Neural progenitor cell (in vitro differentiated cells): ENCODE measurements around the gene TCEANC2. TPM values are rescaled to one million over a fixed set of nuclear protein-coding genes. Genes with fewer than 3 reads are reported as not detected.
A peak's percentile ranks its signal among the peaks of the same experiment; 100 is the strongest.

ENCODE experiments used
- DNase-seq: peaks from one replicate; pipeline ENCODE4 v3.0.0-alpha.2; 2016; ENCODE audit warnings: low spot score
- H2AFZ ChIP-seq: fragments of 200-600 bp; sonication (generic); replicated peaks from 2 replicates; pipeline ENCODE4 v1.6.1; 2016; ENCODE audit warnings: antibody characterized with exemption
- H3F3A ChIP-seq: fragments of 200-600 bp; sonication (generic); 2 replicates; pipeline ENCODE4 v1.6.1; 2016; ENCODE audit warnings: antibody characterized with exemption, low read depth
- H3K27ac ChIP-seq: fragments of 200-600 bp; sonication (generic); 2 replicates; pipeline ENCODE4 v1.5.1; 2016; ENCODE audit warnings: mild to moderate bottlenecking
- H3K27me3 ChIP-seq: fragments of 200-600 bp; sonication (generic); 2 replicates; pipeline ENCODE4 v1.6.1; 2016; ENCODE audit warnings: mild to moderate bottlenecking, moderate library complexity
- H3K36me3 ChIP-seq: fragments of 200-600 bp; sonication (generic); 2 replicates; pipeline ENCODE4 v1.5.1; 2016
- H3K4me1 ChIP-seq: fragments of 200-600 bp; sonication (generic); 2 replicates; pipeline ENCODE4 v1.6.1; 2016; ENCODE audit warnings: mixed run types
- H3K4me2 ChIP-seq: fragments of 200-600 bp; sonication (generic); 2 replicates; pipeline ENCODE4 v1.6.1; 2016
- H3K4me3 ChIP-seq: fragments of 200-600 bp; sonication (generic); 2 replicates; pipeline ENCODE4 v1.5.1; 2016
- H3K79me2 ChIP-seq: fragments of 200-600 bp; sonication (generic); 2 replicates; pipeline ENCODE4 v1.6.1; 2016; ENCODE audit warnings: low read depth
- H3K9ac ChIP-seq: fragments of 200-600 bp; sonication (generic); 2 replicates; pipeline ENCODE4 v1.6.1; 2016
- H3K9me3 ChIP-seq: fragments of 200-600 bp; sonication (generic); 2 replicates; pipeline ENCODE4 v1.5.1; 2016; ENCODE audit warnings: low read depth
- H4K20me1 ChIP-seq: fragments of 200-600 bp; sonication (generic); 2 replicates; pipeline ENCODE4 v1.6.1; 2016; ENCODE audit warnings: low read depth
- H3K27ac Mint-ChIP-seq: 3 replicates; pipeline ENCODE4 v1.8.0; 2021; ENCODE audit warnings: mixed read lengths
- H3K27me3 Mint-ChIP-seq: 2 replicates; pipeline ENCODE4 v1.8.0; 2022; ENCODE audit warnings: low read depth, mild to moderate bottlenecking, inconsistent platforms, moderate library complexity, mixed read lengths; ENCODE audit not compliant: insufficient read depth
- H3K36me3 Mint-ChIP-seq: 3 replicates; pipeline ENCODE4 v1.8.0; 2021; ENCODE audit warnings: mixed read lengths
- H3K4me1 Mint-ChIP-seq: 3 replicates; pipeline ENCODE4 v1.8.0; 2021; ENCODE audit warnings: mixed read lengths
- H3K4me3 Mint-ChIP-seq: 3 replicates; pipeline ENCODE4 v1.8.0; 2021; ENCODE audit warnings: mild to moderate bottlenecking, moderate library complexity, mixed read lengths
- H3K9me3 Mint-ChIP-seq: 3 replicates; pipeline ENCODE4 v1.8.0; 2020; ENCODE audit warnings: mixed read lengths
- CTCF ChIP-seq: fragments of 200-600 bp; sonication (generic); IDR thresholded peaks from 2 replicates; pipeline ENCODE4 v1.5.1; 2017; ENCODE audit warnings: antibody characterized with exemption, mild to moderate bottlenecking
- EZH2 ChIP-seq: fragments of 200-600 bp; sonication (generic); IDR thresholded peaks from 2 replicates; pipeline ENCODE4 v1.6.1; 2017; ENCODE audit warnings: antibody characterized with exemption, mild to moderate bottlenecking, moderate library complexity
- EZH2phosphoT487 ChIP-seq: fragments of 200-600 bp; sonication (generic); IDR thresholded peaks from 2 replicates; pipeline ENCODE4 v1.6.1; 2017; ENCODE audit warnings: antibody characterized with exemption
- total RNA-seq: library from RNA; depleted of rRNA; stranded (reverse); fragments of >200 nt; gene quantifications from 2 replicates; pipeline ENCODE4 v1.2.3, GENCODE V29; 2015; ENCODE audit warnings: low replicate concordance

Gene TCEANC2
- total RNA-seq, 1 donor from 2014 or later = 11.6 TPM

- TF ChIP-seq EZH2phosphoT487 = no peak
- TF ChIP-seq CTCF = no peak
- no peak for TF ChIP-seq EZH2
- H3K36me3 ChIP-seq = no peaks in the 10 kb centered on the region
- H3K4me1 ChIP-seq = no peaks in the 10 kb centered on the region
- no peaks in the 10 kb centered on the region for H3K9me3 ChIP-seq
- no peak overlapping the region for H3K4me3 Mint-ChIP-seq
- no peaks in the 10 kb centered on the region for H3K36me3 Mint-ChIP-seq
- DNase-seq = no peak
- H4K20me1 ChIP-seq = peaks cover 7% of the 10 kb centered on the region
- no peak overlapping the region for H2AFZ ChIP-seq
- H3K27me3 ChIP-seq = no peaks in the 10 kb centered on the region
- H3F3A ChIP-seq = no peaks in the 10 kb centered on the region
- H3K79me2 ChIP-seq = no peaks in the 10 kb centered on the region
- no peak overlapping the region for H3K27ac Mint-ChIP-seq
- no peak overlapping the region for H3K4me2 ChIP-seq
- H3K4me1 Mint-ChIP-seq = peaks cover 3% of the 10 kb centered on the region
- peaks cover 2% of the 10 kb centered on the region for H3K27me3 Mint-ChIP-seq
- no peak overlapping the region for H3K9ac ChIP-seq
- no peak overlapping the region for H3K27ac ChIP-seq
- no peaks in the 10 kb centered on the region for H3K9me3 Mint-ChIP-seq
- H3K4me3 ChIP-seq = no peak overlapping the region
These were observed 24.0 kb downstream of the TCEANC2 start for GRCh38 chr1:54077359-54077758.

GRCh38 chr1:54080598-54081049, 27.2 kb downstream of the TCEANC2 start:
- H3K4me3 ChIP-seq = no peak overlapping the region
- H4K20me1 ChIP-seq = peaks cover 11% of the 10 kb centered on the region
- no peak for TF ChIP-seq CTCF
- TF ChIP-seq EZH2phosphoT487 = no peak
- TF ChIP-seq EZH2 = no peak
- no peaks in the 10 kb centered on the region for H3K79me2 ChIP-seq
- H3K27ac ChIP-seq = no peak overlapping the region
- H3K9me3 Mint-ChIP-seq = no peaks in the 10 kb centered on the region
- no peak overlapping the region for H3K4me2 ChIP-seq
- H3K9me3 ChIP-seq = no peaks in the 10 kb centered on the region
- H3K27me3 ChIP-seq = no peaks in the 10 kb centered on the region
- H3K27me3 Mint-ChIP-seq = peaks cover 2% of the 10 kb centered on the region
- H3K4me1 ChIP-seq = no peaks in the 10 kb centered on the region
- H2AFZ ChIP-seq = no peak overlapping the region
- H3F3A ChIP-seq = no peaks in the 10 kb centered on the region
- H3K4me3 Mint-ChIP-seq = no peak overlapping the region
- peaks cover 3% of the 10 kb centered on the region for H3K4me1 Mint-ChIP-seq
- no peaks in the 10 kb centered on the region for H3K36me3 Mint-ChIP-seq
- no peak for DNase-seq
- H3K9ac ChIP-seq = no peak overlapping the region
- H3K27ac Mint-ChIP-seq = no peak overlapping the region
- no peaks in the 10 kb centered on the region for H3K36me3 ChIP-seq

GRCh38 chr1:54081306-54082270, 28.2 kb downstream of the TCEANC2 start:
- H3K4me3 ChIP-seq = no peak overlapping the region
- H3K9me3 ChIP-seq = no peaks in the 10 kb centered on the region
- DNase-seq = peak; percentile 90
- peaks cover 11% of the 10 kb centered on the region for H4K20me1 ChIP-seq
- no peaks in the 10 kb centered on the region for H3K36me3 ChIP-seq
- H3K27ac Mint-ChIP-seq = no peak overlapping the region
- no peak overlapping the region for H3K4me2 ChIP-seq
- peaks cover 2% of the 10 kb centered on the region for H3K36me3 Mint-ChIP-seq
- peaks cover 3% of the 10 kb centered on the region for H3K4me1 Mint-ChIP-seq
- H3K9ac ChIP-seq = no peak overlapping the region
- no peak for TF ChIP-seq EZH2
- TF ChIP-seq CTCF = peak; percentile 94
- peaks cover 3% of the 10 kb centered on the region for H3K27me3 Mint-ChIP-seq
- H3K4me3 Mint-ChIP-seq = no peak overlapping the region
- no peaks in the 10 kb centered on the region for H3K79me2 ChIP-seq
- H3K9me3 Mint-ChIP-seq = no peaks in the 10 kb centered on the region
- H3K27ac ChIP-seq = no peak overlapping the region
- H3K27me3 ChIP-seq = no peaks in the 10 kb centered on the region
- no peak overlapping the region for H2AFZ ChIP-seq
- no peaks in the 10 kb centered on the region for H3K4me1 ChIP-seq
- H3F3A ChIP-seq = no peaks in the 10 kb centered on the region
